GM21390 (cell line): ENCODE results near the gene TMEM164.
"Not testable (repeated sequence)": the region's sequence is repeated elsewhere in the genome, so short reads cannot be mapped to it uniquely, and the experiment has no call there.

ENCODE experiments used
- ATAC-seq: cut with Tn5 transposase; IDR thresholded peaks from one replicate; pipeline ENCODE4 v1.9.1; 2021; ENCODE audit not compliant: unreplicated experiment

Gene TMEM164

GRCh38 chrX:110123331-110123782, 120.4 kb downstream of the TMEM164 start:
- ATAC-seq, result no peak

GRCh38 chrX:110125446-110126162, 122.7 kb downstream of the TMEM164 start:
- no peak for ATAC-seq

GRCh38 chrX:110131031-110131430, 128.1 kb downstream of the TMEM164 start:
- no peak for ATAC-seq

GRCh38 chrX:110132450-110133114, 129.7 kb downstream of the TMEM164 start:
- ATAC-seq, result no peak

GRCh38 chrX:110133735-110134370, 130.9 kb downstream of the TMEM164 start:
- no peak for ATAC-seq

- ATAC-seq, result no peak
Observed at GRCh38 chrX:110135618-110136017, 132.7 kb downstream of the TMEM164 start.

- no peak for ATAC-seq
Observed at GRCh38 chrX:110136136-110136535, 133.2 kb downstream of the TMEM164 start.

- no peak for ATAC-seq
Observed at GRCh38 chrX:110138557-110138956, 135.6 kb downstream of the TMEM164 start.

GRCh38 chrX:110139172-110139571, 136.3 kb downstream of the TMEM164 start:
- ATAC-seq, result no peak

GRCh38 chrX:110142096-110142495, 139.2 kb downstream of the TMEM164 start:
- no peak for ATAC-seq

- no peak for ATAC-seq
Observed at GRCh38 chrX:110143454-110144210, 140.7 kb downstream of the TMEM164 start.

- peak; percentile 28 for ATAC-seq
Observed at GRCh38 chrX:110145311-110145710, 142.4 kb downstream of the TMEM164 start.

- ATAC-seq, result peak; percentile 71
Observed at GRCh38 chrX:110145854-110146253, 142.9 kb downstream of the TMEM164 start.

GRCh38 chrX:110146521-110146920, 143.6 kb downstream of the TMEM164 start:
- peak; percentile 59 for ATAC-seq

- ATAC-seq, result no peak
Observed at GRCh38 chrX:110153244-110153643, 150.3 kb downstream of the TMEM164 start.

- no peak for ATAC-seq
Observed at GRCh38 chrX:110153896-110154295, 151.0 kb downstream of the TMEM164 start.

GRCh38 chrX:110154328-110154727, 151.4 kb downstream of the TMEM164 start:
- ATAC-seq, result not testable (repeated sequence)

GRCh38 chrX:110155759-110156158, 152.8 kb downstream of the TMEM164 start:
- no peak for ATAC-seq

GRCh38 chrX:110156167-110156754, 153.3 kb downstream of the TMEM164 start:
- no peak for ATAC-seq

GRCh38 chrX:110157444-110157843, 154.5 kb downstream of the TMEM164 start:
- no peak for ATAC-seq

GRCh38 chrX:110159235-110159634, 156.3 kb downstream of the TMEM164 start:
- no peak for ATAC-seq
